ENCODE data around the gene ADGRG4.

GRCh38 chrX:136306182-136306581 lies 5.4 kb downstream of the ADGRG4 start:
- TF ChIP-seq EZH2 (IDR thresholded peaks at IDR 0.05; ENCODE audit: borderline replicate concordance, insufficient read depth, low read depth, low read length, poor library complexity, severe bottlenecking) = no peak
- TF ChIP-seq, protein P1, sequence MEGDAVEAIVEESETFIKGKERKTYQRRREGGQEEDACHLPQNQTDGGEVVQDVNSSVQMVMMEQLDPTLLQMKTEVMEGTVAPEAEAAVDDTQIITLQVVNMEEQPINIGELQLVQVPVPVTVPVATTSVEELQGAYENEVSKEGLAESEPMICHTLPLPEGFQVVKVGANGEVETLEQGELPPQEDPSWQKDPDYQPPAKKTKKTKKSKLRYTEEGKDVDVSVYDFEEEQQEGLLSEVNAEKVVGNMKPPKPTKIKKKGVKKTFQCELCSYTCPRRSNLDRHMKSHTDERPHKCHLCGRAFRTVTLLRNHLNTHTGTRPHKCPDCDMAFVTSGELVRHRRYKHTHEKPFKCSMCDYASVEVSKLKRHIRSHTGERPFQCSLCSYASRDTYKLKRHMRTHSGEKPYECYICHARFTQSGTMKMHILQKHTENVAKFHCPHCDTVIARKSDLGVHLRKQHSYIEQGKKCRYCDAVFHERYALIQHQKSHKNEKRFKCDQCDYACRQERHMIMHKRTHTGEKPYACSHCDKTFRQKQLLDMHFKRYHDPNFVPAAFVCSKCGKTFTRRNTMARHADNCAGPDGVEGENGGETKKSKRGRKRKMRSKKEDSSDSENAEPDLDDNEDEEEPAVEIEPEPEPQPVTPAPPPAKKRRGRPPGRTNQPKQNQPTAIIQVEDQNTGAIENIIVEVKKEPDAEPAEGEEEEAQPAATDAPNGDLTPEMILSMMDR (IDR thresholded peaks at IDR 0.05) = no peak

Measured in B cell (primary cell).